NB4 (cell line): Measurements from ENCODE around the gene OPRM1.

Experiments
- CTCF ChIP-seq: IDR thresholded peaks from one replicate; pipeline ENCODE4 v1.5.1; 2012; ENCODE audit warnings: low read depth, low read length
- MAX ChIP-seq: IDR thresholded peaks from 2 replicates; pipeline ENCODE4 v1.6.1; 2011; ENCODE audit warnings: low read depth, low read length

- TF ChIP-seq MAX (no peak), CTCF (no peak)
These were observed 219.2 kb downstream of the OPRM1 start for GRCh38 chr6:154258064-154258757.
